ENCODE data around the gene CEP57.

Gene CEP57

GRCh38 chr11:95789506-95790122 is 684 bp upstream of the CEP57 start, which contains the start of gene FAM76B:
Gene FAM76B, minus strand, starts transcription at chr11:95789782. Its CDS starts 304 bp downstream, at chr11:95789478.
- TF ChIP-seq CTCF (IDR thresholded peaks at IDR 0.05; ENCODE audit: low read depth, low read length, missing control alignments) = no peak
- H3K4me3 ChIP-seq (ENCODE audit: low read depth, low read length) = peak within 1 kb of the TSS; percentile 89
- DNase-seq (ENCODE audit: low read depth) = peak; percentile 99

DNA sequence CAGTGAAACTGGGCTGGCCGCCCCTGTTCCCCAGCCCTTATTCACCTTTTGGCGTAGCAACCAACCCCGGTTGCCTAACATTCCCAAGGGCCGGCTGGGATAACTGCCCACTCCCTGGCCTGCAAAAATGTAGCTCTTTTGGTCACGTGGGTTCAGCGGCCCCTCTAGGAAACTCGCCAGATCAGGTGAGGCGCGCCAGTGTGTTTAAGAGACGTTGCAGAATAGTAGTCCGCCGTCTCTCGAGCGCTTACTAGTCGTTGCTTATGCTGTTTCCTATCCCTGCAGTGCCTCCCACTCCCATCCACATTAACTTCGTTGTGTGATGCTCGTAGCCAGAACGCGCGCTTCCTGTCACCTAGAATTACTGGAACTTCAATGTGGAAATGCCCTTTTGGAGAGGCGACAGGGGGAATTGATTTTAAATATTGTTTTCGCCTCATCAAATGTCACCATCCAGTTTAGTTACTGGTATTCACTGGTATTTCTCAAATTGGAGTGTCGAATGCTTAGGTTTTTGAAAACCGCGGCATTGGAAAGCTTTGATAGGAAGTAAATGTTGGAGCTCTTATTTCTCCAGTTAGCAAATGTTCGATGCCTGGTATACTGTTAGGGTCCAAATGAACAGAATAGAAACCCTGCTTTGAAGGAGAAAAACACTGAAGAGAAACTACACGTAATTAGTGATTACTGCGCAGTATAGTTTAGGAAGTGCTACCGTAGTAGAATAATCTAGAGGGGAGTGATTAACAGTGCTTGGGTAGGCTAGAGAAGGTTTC is 823 bp downstream of the CEP57 start:
- peak; percentile 59 for DNase-seq (ENCODE audit: low read depth)
- no peak for TF ChIP-seq CTCF (IDR thresholded peaks at IDR 0.05; ENCODE audit: low read depth, low read length, missing control alignments)
- peak overlapping the region; percentile 89 for H3K4me3 ChIP-seq (ENCODE audit: low read depth, low read length)

- no peak for DNase-seq (ENCODE audit: low read depth)
- peak overlapping the region; percentile 89 for H3K4me3 ChIP-seq (ENCODE audit: low read depth, low read length)
These were observed 1.4 kb downstream of the CEP57 start for GRCh38 chr11:95791709-95792033.

GRCh38 chr11:95792200-95792599 is 1.9 kb downstream of the CEP57 start:
- H3K4me3 ChIP-seq (ENCODE audit: low read depth, low read length) = peak overlapping the region; percentile 89
- no peak for DNase-seq (ENCODE audit: low read depth)
- TF ChIP-seq CTCF (IDR thresholded peaks at IDR 0.05; ENCODE audit: low read depth, low read length, missing control alignments) = no peak

More at GRCh38 chr11:95791709-95792033, 1.4 kb downstream of the CEP57 start:
- no peak for TF ChIP-seq CTCF (IDR thresholded peaks at IDR 0.05; ENCODE audit: low read depth, low read length, missing control alignments)

DNA sequence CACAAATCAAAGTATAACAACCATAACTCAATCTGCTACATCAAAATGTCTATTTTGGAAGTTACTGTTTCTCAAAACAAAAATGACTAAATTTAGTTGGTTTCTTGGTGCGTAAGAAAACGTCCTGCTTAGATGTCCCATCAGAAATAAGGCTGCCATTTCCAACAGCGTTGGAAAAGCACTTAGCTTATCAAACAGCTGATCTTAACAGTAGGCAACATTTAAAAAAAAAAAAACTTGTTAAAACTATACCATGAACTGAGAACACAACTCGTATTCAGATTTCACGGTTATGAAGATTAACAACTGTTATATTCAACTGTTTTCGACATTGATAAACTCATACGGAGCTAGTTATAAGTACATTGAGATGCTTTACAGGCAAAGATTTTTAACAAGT is 2.4 kb downstream of the CEP57 start:
- H3K4me3 ChIP-seq (ENCODE audit: low read depth, low read length) = no peak overlapping the region
- no peak for DNase-seq (ENCODE audit: low read depth)
- no peak for TF ChIP-seq CTCF (IDR thresholded peaks at IDR 0.05; ENCODE audit: low read depth, low read length, missing control alignments)

GRCh38 chr11:95793116-95793515 is 2.8 kb downstream of the CEP57 start:
- no peak overlapping the region for H3K4me3 ChIP-seq (ENCODE audit: low read depth, low read length)
- DNase-seq (ENCODE audit: low read depth) = no peak
- no peak for TF ChIP-seq CTCF (IDR thresholded peaks at IDR 0.05; ENCODE audit: low read depth, low read length, missing control alignments)
